HG02970 (cell line): ENCODE data around the gene TMEM62.
"Not testable (repeated sequence)": the region's sequence is repeated elsewhere in the genome, so short reads cannot be mapped to it uniquely, and the experiment has no call there.

Source experiments
- ATAC-seq: cut with Tn5 transposase; IDR thresholded peaks from one replicate; pipeline ENCODE4 v1.9.1; 2021; ENCODE audit warnings: mild to moderate bottlenecking, moderate library complexity, moderate number of reproducible peaks; ENCODE audit not compliant: unreplicated experiment, low FRiP score

TMEM62 gene

DNA sequence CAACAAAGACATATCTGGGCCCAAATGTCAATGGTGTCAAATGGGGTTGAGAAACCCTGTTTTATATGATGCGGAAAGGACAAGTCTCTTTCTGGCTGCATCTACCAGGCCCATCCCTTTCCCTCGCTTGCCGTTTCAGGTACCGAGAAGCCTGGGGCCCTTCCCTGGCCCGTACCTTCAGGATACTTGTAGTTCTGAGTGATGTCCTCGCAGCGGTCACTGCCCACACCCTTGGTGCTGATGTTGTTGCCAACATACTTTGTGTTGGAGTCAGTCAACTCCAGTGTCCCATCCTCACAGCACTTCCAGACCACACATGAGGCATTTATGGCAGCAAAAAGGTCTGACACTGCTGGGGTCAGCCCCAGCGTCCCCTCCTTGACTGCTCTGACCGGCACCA is 73.6 kb downstream of the TMEM62 start:
- no peak for ATAC-seq

DNA sequence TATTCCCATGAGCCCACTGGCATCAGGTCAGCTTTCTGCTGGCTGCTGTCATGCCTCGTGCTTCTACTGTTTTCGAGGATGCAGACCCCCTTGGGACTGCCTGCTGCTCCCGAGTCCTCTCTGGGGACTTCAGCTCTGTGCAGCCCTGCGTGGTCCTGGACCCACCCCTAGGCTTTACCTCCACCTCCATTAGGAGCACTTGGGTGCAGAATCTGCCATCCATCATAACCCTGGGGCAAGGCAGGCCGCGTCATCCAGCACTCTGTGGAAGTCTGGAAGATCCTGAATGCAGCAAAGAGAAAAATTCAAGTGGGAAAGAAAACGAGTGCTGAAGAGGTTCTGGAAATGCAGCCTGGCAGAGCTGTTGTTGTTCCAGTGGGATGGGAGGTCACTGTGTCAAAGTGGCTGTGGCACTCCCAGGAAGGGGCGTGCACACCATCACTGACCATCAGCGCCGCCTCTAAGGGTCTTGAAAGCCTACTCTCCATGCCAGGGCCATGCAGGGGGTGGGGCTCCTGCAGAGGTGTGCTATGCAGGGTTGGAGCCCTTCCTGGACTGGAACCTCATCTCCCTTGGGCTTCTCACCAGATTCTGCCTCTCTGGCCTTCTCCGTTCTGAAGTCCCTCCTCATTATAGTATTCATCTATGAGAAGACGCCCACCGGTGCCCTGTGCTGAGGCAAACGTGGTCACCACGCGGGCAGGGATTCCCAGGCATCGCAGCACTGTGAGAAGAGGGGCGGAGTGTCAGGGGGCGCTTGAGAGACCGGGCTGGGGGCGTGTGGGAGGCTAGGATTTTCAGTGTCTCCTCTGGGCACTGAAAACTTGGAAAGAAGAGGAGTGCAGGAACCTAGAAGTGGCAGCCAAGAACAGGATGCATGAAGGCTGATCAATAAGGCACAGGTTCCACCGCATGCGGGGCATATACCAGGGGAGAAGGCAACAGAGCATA is 74.9 kb downstream of the TMEM62 start:
- no peak for ATAC-seq

DNA sequence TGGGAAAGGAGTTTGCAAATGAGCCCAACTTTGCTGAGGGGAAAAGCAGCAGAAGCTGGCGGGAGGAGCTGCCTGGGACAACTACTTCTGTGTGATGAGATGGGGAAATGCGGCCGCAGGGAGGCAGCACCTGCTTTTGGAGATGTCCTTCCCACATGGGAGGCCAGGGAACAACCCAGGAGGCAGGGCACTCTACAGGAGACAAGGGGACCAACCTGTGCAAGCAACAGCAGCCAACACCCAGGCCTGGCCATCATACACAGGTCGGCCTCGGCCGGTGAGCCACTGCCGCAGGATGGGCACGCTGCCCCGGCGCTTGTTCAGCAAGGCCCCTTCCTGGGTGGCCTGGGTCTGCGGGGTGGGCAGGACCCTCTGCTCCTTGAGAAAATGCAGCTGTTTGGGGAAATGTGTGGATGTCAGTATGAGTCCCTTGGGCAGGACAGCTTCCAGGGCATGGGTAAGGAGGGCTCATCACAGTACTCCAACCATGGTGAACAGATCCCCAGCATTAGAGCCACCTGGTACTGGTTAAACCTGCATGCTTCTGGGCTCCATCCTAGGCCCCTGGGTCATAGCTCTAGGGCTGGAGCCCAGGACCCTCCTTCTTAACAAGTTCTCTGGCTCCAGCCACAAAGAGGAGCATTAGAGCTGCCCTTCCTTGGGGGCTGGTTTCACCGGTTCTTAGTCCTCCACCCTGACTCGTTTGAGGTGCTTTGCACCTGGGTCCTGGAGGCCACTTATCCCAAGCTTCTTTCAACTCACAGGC is 75.9 kb downstream of the TMEM62 start:
- ATAC-seq = no peak

DNA sequence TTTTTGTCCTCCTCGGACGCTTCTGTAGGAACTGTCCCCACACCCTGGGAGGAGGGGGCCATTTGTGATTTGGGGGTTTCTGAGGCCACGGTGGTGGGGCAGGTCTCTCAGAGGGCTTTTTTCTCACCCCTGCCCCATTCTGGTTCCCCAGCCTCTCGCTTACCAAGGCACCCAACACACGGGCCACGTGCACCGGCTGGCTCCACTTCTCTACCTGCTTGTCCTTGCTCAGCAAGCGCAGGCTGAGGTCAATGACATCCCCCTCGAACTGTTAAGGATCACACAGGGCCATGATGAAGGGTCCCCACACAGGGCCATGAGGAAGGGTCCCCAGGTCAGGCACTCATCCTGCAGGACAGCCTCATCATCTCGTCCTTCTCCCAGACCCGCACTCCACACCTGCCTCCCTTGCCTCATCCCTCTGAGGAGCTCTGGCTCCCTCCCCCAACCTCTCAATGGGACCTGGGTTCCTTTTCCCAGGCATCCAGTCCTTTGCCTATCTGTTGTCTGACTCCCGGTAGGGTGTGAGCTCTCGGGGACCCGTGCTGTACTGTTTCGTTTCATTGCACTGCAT is 76.9 kb downstream of the TMEM62 start:
- no peak for ATAC-seq

DNA sequence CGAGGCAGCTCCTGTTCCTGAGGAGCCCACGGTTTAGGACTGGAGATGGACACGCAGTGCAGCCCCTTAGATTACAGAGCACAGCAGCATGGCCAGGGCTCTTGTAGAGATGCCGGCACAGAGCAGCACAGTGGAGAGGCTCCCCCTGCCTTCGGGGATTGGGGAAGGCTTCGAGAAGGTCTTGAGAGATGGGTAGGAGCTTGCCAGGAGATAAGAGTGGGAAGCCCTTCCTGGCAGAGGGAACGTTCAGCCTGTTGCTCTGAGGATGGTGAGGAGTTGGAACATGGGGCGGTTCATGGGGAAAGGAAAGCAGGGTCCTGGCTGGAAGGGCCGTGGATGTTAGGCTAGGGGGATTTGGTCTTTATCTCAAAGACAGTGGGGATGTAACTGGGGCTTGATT is 77.4 kb downstream of the TMEM62 start:
- no peak for ATAC-seq

DNA sequence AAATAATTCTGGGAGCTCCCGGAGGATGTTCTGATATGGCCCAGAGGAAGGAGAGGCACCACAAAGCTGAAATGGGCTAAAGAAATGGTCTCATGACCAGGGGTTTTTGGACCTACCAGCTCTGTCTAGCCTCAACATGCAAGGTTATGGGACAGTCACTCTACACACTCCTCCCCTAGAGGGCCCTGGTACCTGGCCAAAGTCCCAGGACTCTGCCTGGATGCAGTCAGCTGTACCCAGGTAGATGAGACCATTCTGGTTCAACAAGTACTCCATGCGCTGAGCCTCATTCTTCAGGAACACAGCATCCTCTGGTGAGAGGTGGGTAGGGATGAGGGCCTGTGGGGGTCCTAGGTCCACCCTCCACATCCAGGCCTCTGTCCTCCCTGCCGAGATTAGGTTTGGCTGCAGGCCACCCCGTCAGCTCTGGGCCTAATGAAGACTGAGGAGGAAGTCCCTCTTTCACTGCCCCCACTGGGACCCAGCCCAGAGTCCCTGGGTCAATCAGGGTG is 77.9 kb downstream of the TMEM62 start:
- ATAC-seq = no peak

DNA sequence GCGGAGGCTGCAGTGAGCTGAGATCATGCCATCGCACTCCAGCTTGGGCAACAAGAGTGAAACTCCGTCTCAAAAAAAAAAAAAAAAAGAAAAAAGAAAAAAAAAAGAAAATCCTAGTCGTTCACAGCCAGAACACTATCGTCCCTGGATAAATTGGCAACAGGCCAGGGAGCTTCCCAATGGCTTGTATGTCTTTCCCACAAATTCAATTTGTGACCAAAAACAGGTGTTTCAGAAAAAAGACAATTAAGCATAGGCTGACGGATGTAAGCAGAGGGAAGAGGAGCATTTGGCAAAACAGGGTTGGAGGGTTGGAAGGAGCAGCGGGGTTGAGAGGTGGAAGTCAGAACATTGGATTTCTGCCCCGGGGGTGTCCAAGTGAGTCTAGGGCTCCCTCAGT is 78.9 kb downstream of the TMEM62 start:
- ATAC-seq = no peak

DNA sequence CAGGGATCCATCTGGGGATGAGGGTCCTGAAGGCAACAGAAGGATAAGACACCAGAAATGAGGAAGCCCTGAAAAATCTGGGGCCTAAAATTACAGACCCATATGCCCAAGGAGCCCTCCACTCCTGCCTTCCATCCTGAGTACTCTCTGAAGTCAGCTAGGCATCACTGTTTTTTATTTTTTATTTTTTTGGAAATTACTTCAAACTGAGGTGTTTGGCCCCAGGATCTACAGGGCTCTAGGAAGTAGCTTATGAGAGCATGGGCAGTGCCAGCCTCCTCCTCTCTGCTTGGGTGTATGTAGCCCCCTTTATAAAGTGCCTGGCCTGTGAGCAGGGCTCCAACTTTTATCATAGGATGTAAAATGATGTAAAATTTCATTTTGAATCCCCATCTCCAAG is 79.6 kb downstream of the TMEM62 start:
- ATAC-seq = no peak

DNA sequence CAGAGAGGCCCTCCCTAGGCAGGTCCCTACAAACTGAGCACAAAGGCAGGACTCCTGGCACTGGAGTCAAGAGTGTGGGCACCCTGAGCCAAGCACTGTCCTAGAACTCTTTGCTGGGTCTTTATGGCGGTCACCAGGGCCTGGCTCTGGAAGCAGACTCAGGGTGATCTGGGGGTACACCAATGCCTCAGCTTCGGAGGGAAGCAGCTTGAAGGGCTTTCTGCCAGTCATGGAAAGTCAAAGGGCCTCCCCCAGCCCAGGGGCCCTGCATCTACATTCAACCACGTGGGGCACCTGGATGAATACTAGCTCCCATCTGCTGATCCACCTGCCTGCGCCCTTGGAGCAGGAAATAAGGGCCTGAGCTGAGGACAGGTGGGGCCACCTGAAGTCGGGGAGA is 80.1 kb downstream of the TMEM62 start:
- ATAC-seq = no peak

DNA sequence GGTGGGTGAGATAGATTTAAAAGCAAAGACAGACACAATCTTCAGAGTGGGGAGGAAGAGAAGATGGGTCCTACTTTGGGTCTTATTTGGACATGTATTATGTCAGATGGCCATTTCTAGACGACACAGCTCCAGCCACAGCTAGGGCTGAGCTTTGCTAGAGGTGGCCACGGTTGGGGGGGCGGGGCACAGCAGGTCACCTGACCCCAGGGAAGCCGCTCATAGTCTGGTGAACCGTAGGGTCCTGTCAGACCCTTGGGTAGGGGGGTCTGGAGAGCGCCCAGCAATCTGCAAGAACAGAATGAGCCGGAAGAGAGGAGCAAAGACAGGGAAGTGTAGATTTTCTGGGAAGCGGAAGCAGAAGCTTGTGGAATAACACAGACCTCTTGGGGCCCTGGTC is 80.8 kb downstream of the TMEM62 start:
- no peak for ATAC-seq

DNA sequence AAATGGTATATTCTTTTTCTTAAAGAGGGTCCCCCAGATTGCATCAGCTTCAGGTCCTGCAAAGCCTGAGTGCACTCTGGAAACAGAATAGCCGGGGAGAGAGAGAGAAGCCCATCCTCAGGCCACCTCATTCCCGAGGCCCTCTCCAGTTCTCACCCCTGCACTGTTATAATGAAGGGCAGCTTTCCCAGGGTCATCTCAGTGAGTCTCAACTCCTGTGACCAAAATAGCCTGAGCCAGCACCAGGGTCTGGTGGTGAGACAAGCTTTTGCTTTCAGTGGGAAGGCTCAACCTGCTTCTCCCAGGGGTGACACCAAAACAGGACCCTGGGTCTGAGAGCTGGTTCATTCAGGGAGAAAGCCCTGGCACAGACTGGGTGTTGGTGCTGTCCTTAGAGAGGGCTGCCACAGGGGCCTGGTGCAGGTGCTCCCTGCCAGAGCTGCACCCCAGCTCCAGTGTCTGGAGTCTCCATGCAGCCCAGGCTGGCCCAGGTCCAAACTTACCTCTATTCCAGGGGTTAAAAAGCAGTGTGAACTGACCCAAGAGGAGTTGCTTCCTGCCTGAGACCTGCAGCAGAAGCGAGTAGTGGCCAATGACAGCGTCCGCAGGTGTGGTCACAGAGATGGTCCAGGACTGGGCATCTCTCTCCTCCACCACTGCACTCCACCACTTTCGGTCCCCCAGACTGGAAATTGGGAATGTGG is 81.4 kb downstream of the TMEM62 start:
- no peak for ATAC-seq

DNA sequence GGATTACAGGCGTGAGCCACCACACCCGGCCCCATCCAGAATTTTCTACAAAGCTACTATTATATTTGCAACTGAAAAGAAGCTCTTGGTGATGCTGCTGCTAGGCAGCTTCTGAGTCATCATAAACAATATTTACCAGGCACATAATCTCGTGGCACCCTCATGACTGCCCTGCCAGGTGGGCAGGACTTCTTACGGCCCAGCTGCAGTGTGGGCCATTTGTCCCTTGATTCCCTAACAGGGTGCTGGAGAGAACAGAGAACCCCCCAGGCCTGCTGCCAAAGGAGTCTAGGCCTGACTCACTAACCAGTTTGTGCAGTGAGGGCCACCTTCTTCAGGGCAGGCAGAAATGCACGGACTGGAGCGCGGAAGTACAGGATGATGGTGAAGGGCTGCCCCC is 82.6 kb downstream of the TMEM62 start:
- no peak for ATAC-seq

DNA sequence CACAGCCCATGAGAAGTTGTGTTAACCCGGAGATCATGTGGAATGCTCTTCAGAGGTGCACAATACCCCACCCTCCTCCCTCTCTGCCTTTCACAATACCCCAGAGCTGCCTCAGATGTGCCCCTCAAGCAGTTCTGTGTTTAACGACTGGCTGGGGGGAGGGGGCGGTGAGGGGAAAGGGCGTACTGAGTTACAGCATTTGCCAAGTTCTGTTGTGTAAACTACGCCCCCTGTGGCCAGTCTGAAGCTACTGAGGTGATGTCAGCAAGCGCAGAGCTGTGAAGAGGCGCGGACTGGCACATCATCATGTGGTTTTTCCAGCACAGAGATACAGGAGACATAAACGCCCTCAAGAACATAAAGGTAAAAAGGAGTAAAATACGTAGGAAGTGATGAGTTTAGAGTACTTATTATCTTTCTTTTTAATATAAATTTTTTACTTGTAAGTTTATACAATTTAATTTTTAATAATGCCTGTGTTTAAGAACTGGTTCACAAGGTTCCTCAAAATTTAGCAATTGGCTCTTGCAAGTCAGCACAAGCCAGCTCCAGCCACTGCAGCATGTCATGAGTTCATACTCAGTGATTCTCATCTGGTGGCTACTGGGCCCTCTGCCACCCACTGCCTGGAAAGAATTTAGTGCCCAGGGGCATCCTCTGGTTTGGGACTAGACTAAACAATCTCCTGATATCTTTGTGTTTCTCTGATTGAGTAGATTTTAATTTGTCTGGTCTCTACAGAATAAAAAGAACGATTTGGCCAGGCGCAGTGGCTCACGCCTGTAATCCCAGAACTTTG is 85.7 kb downstream of the TMEM62 start:
- ATAC-seq = no peak

DNA sequence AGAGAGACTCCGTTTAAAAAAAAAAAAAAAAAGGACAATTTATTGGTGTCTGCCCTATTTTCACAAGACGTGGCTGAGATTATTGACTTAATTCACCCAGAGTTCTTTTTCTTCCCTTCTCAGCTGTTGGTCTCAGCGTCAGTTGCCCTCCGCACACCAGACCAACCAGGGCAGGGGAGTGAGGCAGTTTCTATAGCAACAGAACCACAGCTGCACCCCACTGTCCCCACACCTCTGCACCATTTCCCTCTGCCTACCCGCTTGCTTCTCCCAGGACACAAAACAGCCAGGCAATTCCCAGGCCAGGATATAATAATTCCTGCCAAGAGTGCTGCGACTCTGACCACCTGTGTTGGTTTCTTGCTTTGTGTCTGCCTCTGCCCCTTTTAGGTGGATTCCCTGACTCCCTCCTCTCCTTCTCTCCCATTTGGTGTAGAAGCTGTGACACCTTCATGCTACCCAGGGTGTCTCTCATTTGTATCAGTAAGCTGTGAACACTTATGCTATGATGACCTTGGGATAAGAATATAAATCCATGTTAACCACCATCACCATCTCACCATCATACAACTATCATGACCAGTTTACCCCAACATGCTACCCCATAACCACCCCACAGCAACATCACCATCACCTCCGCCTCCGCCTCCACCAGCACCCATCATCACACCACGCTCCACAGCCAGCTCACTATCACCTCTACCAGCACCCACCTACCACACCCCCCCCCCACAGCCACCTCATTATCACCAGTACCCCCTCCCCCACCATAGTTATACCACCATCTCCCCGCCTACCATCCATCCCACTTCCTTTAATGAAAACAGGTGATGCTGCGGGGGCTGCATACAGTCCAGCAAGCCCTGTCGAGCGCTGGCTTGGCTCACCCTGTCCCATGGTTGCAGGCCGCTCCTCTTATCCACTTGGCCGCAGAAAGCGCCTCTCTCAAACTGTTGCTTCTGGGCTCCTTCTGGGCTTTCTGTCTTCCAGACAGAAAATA is 86.8 kb downstream of the TMEM62 start:
- no peak for ATAC-seq

DNA sequence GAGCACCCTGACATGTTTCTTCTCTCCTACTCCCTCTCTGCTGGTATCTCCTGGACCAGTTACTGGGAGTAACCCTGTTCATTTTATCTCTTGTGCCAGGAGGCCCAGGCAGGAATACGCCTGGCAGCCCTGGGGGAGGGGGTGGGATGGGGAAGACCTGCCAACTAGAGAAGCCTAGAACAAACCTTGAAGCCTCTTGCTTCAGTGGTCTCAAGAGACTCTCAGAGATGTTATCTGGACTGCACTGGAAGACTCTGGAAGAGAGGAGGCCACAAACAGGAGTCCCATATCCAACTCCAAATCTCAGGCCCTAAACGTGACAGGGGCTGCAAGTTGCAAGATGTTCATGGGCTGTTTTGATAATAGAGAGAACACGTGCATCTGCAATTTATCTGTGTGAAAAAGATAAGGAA is 87.6 kb downstream of the TMEM62 start, which contains the start of gene EPB42:
TSS of gene EPB42 (minus strand) at position 28 of the 413 bp plus-strand sequence. CDS start 193 bp downstream, outside the sequence.
- no peak for ATAC-seq

DNA sequence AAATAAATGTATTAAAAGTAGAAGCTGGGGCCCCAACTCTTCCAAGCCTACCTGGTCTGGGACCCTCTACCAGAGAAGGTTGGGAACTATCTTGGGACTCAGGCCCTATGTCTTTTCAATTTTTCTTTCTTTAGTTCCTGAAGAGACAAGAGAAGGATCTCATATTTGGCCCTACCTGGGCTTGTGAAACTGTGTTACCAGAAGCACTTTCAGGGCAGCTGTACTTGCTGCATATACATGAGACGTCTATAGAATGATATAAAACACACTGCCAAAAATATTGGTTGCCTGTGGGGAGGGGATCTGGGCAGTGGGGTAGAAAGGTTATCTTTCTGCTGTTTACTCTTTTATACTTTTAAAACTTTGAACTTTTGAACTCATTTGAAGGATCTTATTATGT is 88.0 kb downstream of the TMEM62 start:
- ATAC-seq = no peak

DNA sequence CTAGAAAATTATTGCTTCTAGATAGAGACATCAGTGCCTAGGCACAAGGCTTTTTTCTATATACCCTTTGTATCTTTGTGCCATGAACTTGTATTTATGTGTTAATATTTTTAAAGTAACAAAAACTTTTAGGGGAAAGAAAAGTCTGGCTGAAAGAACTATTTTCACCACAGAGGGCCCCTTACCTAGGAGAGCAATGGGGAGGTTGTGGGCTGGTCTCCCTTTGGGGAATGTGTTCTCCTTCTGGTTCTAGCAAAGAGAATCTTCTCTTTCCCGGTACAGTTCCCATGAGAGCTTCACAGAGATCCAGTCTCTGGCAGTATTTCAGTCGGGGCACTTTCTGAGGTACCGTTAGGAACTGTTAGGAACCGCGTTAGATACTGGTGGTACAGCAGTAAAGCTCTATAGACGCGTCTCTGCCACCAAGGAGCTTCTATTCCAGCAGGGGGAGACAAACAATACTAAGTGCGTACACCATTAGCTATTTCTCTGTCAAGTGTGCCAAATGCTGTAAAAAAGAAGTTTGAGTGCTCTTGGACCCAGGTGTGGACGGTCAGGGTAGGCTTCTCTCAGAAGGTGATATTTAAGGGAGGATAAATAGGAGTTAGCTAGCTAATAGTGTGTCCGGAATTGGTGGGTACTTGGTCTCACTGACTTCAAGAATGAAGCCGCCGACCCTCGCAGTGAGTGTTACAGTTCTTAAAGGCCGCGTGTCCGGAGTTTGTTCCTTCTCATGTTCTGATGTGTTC is 92.0 kb downstream of the TMEM62 start:
- ATAC-seq = no peak

DNA sequence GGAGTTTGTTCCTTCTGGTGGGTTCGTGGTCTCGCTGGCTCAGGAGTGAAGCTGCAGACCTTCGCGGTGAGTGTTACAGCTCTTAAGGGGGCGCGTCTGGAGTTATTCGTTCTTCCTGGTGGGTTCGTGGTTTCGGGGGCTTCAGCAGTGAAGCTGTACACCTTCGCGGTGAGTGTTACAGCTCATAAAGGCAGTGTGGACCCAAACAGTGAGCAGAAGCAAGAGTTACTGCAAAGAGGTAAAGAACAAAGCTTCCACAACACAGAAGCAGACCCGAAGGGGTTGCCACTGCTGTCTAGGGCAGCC is 92.5 kb downstream of the TMEM62 start:
- not testable (repeated sequence) for ATAC-seq
